Effector memory CD8-positive, alpha-beta T cell (primary cell): Measurements from ENCODE around the gene HOXC10.
A peak's percentile ranks its signal among the peaks of the same experiment; 100 is the strongest.

Experiments
- ATAC-seq: fragments of 150-1000 bp; cut with Tn5 transposase; replicated peaks from 2 replicates; pipeline ENCODE4 v1.10.0; 2021; ENCODE audit warnings: mild to moderate bottlenecking, moderate library complexity
- DNase-seq, 3 experiments: peaks; one replicate each; pipeline ENCODE4 v3.0.0; 2021
- H3K27ac Mint-ChIP-seq, 2 donors: one replicate each; pipeline ENCODE4 v1.8.0; 2022; ENCODE audit warnings: mild to moderate bottlenecking in 2 of 2, mixed read lengths in 2 of 2, moderate library complexity in 2 of 2
- H3K27me3 Mint-ChIP-seq, 2 donors: one replicate each; pipeline ENCODE4 v1.8.0; 2022; ENCODE audit warnings: mixed read lengths in 2 of 2
- H3K36me3 Mint-ChIP-seq: one replicate; pipeline ENCODE4 v1.8.0; 2022; ENCODE audit warnings: mild to moderate bottlenecking, moderate library complexity, mixed read lengths; ENCODE audit not compliant: insufficient read depth
- H3K4me1 Mint-ChIP-seq, 2 donors: one replicate each; pipeline ENCODE4 v1.8.0; 2022; ENCODE audit warnings: low read depth in 2 of 2, mixed read lengths in 2 of 2
- H3K4me3 Mint-ChIP-seq, 2 donors: one replicate each; pipeline ENCODE4 v1.8.0; 2022; ENCODE audit warnings: mild to moderate bottlenecking in 2 of 2, mixed read lengths in 2 of 2, moderate library complexity in 2 of 2
- H3K9me3 Mint-ChIP-seq, 2 donors: one replicate each; pipeline ENCODE4 v1.8.0; 2022; ENCODE audit warnings: mixed read lengths in 2 of 2

Gene HOXC10

GRCh38 chr12:53998110-53998899 lies 13.4 kb downstream of the HOXC10 start:
- no peaks in the 10 kb centered on the region for H3K9me3 Mint-ChIP-seq
- peaks cover 23% of the 10 kb centered on the region for H3K36me3 Mint-ChIP-seq
- DNase-seq: no peak
- H3K27ac Mint-ChIP-seq: no peak overlapping the region
- peaks cover 99 to 100% of the 10 kb centered on the region in 2 donors for H3K27me3 Mint-ChIP-seq
- ATAC-seq: no peak
- peaks cover 32 to 33% of the 10 kb centered on the region in 2 donors for H3K4me1 Mint-ChIP-seq
- no peak overlapping the region for H3K4me3 Mint-ChIP-seq

GRCh38 chr12:53998900-53999236 lies 13.9 kb downstream of the HOXC10 start:
- no peak for DNase-seq
- H3K27me3 Mint-ChIP-seq: peaks cover 99 to 100% of the 10 kb centered on the region in 2 donors
- peaks cover 21% of the 10 kb centered on the region for H3K36me3 Mint-ChIP-seq
- no peak for ATAC-seq
- no peak overlapping the region for H3K4me3 Mint-ChIP-seq
- H3K4me1 Mint-ChIP-seq: peaks cover 28 to 30% of the 10 kb centered on the region in 2 donors
- H3K9me3 Mint-ChIP-seq: no peaks in the 10 kb centered on the region
- no peak overlapping the region for H3K27ac Mint-ChIP-seq

- Mint-ChIP-seq H3K9me3 (no peaks in the 10 kb centered on the region), H3K4me3 (peak overlapping the region; percentile 59 to 62), H3K4me1 (peaks cover 24 to 25% of the 10 kb centered on the region in 2 donors), H3K27me3 (peaks cover 99 to 100% of the 10 kb centered on the region in 2 donors), H3K27ac (no peak overlapping the region), H3K36me3 (peaks cover 18% of the 10 kb centered on the region)
- DNase-seq (no peak), ATAC-seq (no peak)
Measured at GRCh38 chr12:53999559-54000115, 14.7 kb downstream of the HOXC10 start.

- H3K4me3 Mint-ChIP-seq: peak within 1 kb of the TSS; percentile 59 to 62
- H3K27me3 Mint-ChIP-seq: peaks cover 99 to 100% of the 10 kb centered on the region in 2 donors
- peaks cover 18% of the 10 kb centered on the region in 2 donors for H3K4me1 Mint-ChIP-seq
- ATAC-seq: no peak
- H3K27ac Mint-ChIP-seq: no peak within 1 kb of the TSS
- no peak for DNase-seq
- no peaks in the 10 kb centered on the region for H3K9me3 Mint-ChIP-seq
- peaks cover 18% of the 10 kb centered on the region for H3K36me3 Mint-ChIP-seq
Measured at GRCh38 chr12:54000116-54001114, 15.5 kb downstream of the HOXC10 start, which contains the start of gene HOXC9. TSS of gene HOXC9 (plus strand) at chr12:54000161. CDS start at chr12:54000189, 28 bp downstream.

DNA sequence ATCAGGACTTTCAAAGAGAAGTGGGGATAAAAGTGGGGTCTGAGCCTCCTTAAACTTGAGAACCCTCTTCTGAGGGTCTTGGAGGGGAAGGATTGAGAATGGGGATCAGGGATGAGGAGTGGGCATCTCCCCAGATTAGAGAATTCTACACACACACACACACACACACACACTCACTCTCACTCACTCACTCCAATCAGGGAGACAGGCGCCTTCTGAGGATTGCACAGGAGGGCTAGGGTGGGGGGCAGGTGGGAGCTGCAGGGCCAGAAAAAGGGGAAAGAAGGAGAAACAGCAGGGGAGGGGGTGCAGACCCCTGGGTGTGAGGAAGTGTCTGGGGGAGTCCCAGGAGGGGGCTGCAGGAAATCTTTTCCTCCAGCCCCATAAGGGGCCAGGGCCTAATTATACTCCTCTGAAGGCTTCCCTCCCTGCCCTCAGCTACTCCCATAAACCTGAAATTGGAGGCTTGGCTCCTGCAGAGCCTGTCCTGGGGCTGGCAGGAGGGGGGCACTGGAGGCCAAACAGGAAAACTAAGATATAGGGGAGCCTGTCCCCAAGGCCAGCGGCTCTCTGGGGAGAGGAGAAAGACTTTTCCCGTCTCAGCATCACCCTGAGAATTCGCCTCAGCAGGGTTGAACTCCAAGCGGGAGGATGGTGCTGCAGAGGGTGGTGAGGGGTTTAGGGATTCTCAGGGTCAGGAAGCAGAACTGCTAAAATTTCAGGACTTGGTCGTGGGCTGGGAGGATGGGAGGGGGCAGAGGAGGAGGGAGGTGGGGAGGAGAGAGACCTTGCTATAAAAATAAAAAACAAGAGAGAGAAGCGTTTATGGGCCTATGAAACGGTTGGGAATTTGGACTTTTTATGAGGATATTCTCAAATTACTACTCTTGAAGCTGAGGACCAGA lies 16.6 kb downstream of the HOXC10 start:
- H3K36me3 Mint-ChIP-seq: peaks cover 13% of the 10 kb centered on the region
- H3K4me3 Mint-ChIP-seq: no peak overlapping the region
- no peaks in the 10 kb centered on the region for H3K9me3 Mint-ChIP-seq
- ATAC-seq: no peak
- H3K27ac Mint-ChIP-seq: no peak overlapping the region
- H3K27me3 Mint-ChIP-seq: peaks cover 99 to 100% of the 10 kb centered on the region in 2 donors
- no peak for DNase-seq
- H3K4me1 Mint-ChIP-seq: peaks cover 14 to 17% of the 10 kb centered on the region in 2 donors

- no peaks in the 10 kb centered on the region for H3K9me3 Mint-ChIP-seq
- peaks cover 99 to 100% of the 10 kb centered on the region in 2 donors for H3K27me3 Mint-ChIP-seq
- H3K4me1 Mint-ChIP-seq: peaks cover 13% of the 10 kb centered on the region in 2 donors
- DNase-seq (no peak), ATAC-seq (no peak)
- H3K4me3 Mint-ChIP-seq: no peak overlapping the region
- peaks cover 13% of the 10 kb centered on the region for H3K36me3 Mint-ChIP-seq
- no peak overlapping the region for H3K27ac Mint-ChIP-seq
Measured at GRCh38 chr12:54002278-54002914, 17.4 kb downstream of the HOXC10 start.

DNA sequence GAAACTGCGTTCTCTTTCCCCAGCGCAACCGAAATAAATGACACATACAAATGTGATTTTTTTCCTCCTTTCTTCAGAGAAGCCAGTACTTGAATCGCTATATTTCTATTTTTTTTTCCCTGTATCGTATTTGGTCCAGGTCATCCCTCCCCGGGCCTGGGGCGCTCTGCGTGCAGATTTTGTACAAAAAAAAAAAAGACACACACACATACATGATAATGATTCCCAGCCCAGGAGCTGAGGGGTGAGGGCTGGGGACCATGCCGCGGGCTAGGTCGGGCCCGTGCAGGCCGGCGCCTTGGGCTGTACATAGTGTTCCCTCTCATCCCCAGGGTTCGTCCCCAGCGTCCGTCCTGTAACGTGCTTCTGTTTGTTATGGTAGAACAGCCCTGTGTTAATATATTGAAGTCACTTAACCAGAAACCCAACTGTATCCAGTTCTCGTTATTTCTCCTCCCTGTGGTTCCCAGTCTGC lies 18.0 kb downstream of the HOXC10 start:
- Mint-ChIP-seq H3K4me1 (peaks cover 9 to 13% of the 10 kb centered on the region in 2 donors), H3K4me3 (no peak overlapping the region), H3K27ac (no peak overlapping the region), H3K36me3 (peaks cover 13% of the 10 kb centered on the region), H3K27me3 (peaks cover 99 to 100% of the 10 kb centered on the region in 2 donors), H3K9me3 (no peaks in the 10 kb centered on the region)
- ATAC-seq: no peak
- DNase-seq: no peak

DNA sequence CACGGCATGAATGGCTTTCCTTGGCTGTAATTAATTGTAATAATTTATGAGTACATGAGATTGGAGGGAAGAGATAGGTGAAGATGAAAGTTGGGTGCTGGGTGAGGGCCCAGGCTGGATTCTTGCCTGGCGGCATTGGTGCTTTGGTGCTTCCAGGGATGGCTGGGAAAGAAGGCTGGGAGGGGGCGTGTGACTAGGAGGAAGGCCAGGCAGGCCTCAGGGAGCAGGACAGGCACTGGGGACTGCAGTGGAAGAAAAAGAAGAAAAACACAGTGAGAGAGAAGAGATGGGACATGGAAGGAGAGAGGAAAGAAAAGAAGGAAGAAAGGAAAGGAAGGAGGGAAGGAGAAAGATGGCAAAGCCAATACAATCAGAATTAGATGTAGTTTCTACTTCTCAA lies 18.7 kb downstream of the HOXC10 start:
- peaks cover 12% of the 10 kb centered on the region for H3K36me3 Mint-ChIP-seq
- peaks cover 9 to 13% of the 10 kb centered on the region in 2 donors for H3K4me1 Mint-ChIP-seq
- no peak for ATAC-seq
- no peak for DNase-seq
- H3K27me3 Mint-ChIP-seq: peaks cover 98 to 100% of the 10 kb centered on the region in 2 donors
- no peak overlapping the region for H3K27ac Mint-ChIP-seq
- H3K9me3 Mint-ChIP-seq: no peaks in the 10 kb centered on the region
- no peak overlapping the region for H3K4me3 Mint-ChIP-seq

DNA sequence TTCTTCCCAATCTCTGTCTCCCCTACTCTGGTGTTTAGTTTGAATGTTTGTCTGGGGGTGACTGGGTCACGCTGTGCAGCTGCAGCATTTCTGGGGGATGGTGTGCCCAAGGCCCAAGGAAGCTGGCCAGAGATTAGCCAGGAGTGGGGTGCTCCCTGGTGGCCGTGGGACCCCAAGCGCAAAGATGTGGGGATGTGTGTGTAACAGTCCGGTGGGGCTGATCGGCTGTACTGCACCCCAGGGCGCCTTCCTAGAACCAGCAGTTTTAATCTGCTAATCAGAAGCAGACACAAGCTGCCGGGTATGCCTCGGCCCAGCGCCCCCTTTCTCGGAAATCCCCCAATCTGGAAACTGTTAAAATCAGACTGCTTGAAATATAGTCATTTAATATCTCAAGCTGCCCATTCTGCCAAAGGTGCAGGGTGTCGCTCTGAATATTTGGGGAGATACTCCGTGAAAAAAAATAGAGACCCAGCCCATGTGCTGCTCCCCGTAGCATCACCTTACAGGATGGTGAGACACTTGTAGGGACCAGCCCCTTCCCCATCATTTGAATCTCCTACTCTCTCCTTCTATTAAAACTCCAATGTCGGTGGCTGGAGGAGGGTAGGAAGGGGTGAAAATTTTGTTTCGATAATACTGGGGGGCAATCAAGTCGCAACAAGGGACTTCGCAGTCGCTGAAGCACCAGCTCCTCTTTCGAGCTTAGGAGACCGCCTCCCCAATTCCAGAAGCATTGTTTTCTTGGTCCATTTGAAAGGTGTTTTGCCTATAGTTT lies 19.3 kb downstream of the HOXC10 start:
- H3K4me3 Mint-ChIP-seq: no peak overlapping the region

DNA sequence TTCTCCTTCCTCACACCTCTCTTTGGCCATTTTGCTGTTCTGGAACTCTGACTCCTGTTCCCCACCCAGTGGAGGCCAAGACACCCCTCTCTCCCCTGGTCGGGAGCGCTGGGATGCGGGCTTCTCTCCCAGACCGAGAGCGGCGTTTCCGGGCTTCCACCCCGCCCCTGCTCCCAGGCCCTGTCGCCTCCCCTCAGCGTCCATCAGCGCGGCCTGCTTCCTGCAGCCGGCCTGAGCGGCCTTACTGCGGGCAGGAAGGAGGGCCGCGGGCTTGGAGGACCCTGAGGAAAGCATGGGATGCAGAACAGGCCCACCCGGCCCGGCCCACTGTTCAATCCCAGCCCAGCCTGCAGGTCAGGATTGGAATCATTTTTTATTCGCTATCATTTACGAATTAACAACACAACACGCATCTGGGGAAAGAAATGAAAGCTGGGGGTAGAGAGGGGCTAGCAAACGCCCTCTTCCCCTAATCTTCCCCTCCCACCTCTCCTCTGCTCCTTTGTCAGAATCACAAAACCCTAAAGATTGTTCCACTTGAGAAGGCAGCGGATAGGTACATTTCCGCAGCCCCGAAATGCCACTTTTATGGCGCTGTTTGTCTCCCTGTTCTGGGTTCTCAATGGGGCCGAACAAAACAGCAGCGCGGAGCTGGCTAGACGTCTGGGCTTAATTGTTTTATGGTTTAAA lies 20.0 kb downstream of the HOXC10 start:
- DNase-seq (no peak), ATAC-seq (no peak)
- H3K36me3 Mint-ChIP-seq: peaks cover 17% of the 10 kb centered on the region
- H3K9me3 Mint-ChIP-seq: no peaks in the 10 kb centered on the region
- H3K4me1 Mint-ChIP-seq: peaks cover 9 to 18% of the 10 kb centered on the region in 2 donors
- H3K27me3 Mint-ChIP-seq: peaks cover 98 to 100% of the 10 kb centered on the region in 2 donors
- peak overlapping the region in 1 of 2 donors; percentile 26 for H3K27ac Mint-ChIP-seq
- H3K4me3 Mint-ChIP-seq: no peak overlapping the region

More for the DNA sequence above, 19.3 kb downstream of the HOXC10 start:
- ATAC-seq (no peak), DNase-seq (no peak)
- H3K27ac Mint-ChIP-seq: no peak overlapping the region
- peaks cover 98 to 100% of the 10 kb centered on the region in 2 donors for H3K27me3 Mint-ChIP-seq
- peaks cover 14% of the 10 kb centered on the region for H3K36me3 Mint-ChIP-seq
- no peaks in the 10 kb centered on the region for H3K9me3 Mint-ChIP-seq
- H3K4me1 Mint-ChIP-seq: peaks cover 11 to 15% of the 10 kb centered on the region in 2 donors

DNA sequence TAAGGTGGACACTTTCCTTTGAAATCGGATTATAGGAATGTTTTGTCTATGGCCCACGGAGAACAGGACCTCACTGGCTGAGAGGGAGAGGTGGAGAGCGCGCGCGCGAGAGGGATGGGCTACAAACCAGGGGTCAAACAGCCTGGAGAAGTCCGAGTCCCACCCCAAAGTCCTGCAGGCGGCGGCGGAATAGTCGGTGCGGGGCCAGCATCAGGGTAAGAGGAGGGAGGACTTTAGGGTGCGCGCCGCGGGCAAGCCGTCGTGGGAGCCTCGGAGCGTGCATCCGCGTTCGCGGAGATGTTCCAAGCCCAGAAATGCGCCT lies 20.5 kb downstream of the HOXC10 start:
- Mint-ChIP-seq H3K27me3 (peaks cover 98 to 100% of the 10 kb centered on the region in 2 donors), H3K9me3 (no peaks in the 10 kb centered on the region), H3K27ac (peak overlapping the region in 1 of 2 donors; percentile 26), H3K4me3 (peak overlapping the region in 1 of 2 donors; percentile 81), H3K36me3 (peaks cover 22% of the 10 kb centered on the region), H3K4me1 (peaks cover 9 to 20% of the 10 kb centered on the region in 2 donors)
- DNase-seq: no peak
- no peak for ATAC-seq
